Osteoblast (primary cell): ENCODE data around the gene DEFB128. TPM values are rescaled to one million over a fixed set of nuclear protein-coding genes. Genes with fewer than 3 reads are reported as not detected.

Experiments used
- DNase-seq: peaks from one replicate; pipeline ENCODE4 v3.0.0; 2011; ENCODE audit warnings: low spot score, mixed read lengths; ENCODE audit not compliant: insufficient read length; ENCODE audit errors: missing footprints
- H2AFZ ChIP-seq: 2 replicates; pipeline ENCODE4 v1.6.0; 2011; ENCODE audit warnings: mild to moderate bottlenecking, low read length
- H3K27ac ChIP-seq: 2 replicates; pipeline ENCODE4 v1.5.1; 2011; ENCODE audit warnings: mild to moderate bottlenecking, low read depth, low read length, moderate library complexity
- H3K27me3 ChIP-seq: 2 replicates; pipeline ENCODE4 v1.6.0; 2012; ENCODE audit warnings: mild to moderate bottlenecking, control low read depth, inconsistent platforms, low read length, moderate library complexity; ENCODE audit not compliant: insufficient read depth
- H3K36me3 ChIP-seq: 2 replicates; pipeline ENCODE4 v1.5.1; 2011; ENCODE audit warnings: mild to moderate bottlenecking, low read length, control low read depth, moderate library complexity; ENCODE audit not compliant: insufficient read depth
- H3K4me1 ChIP-seq: 2 replicates; pipeline ENCODE4 v1.5.1; 2011; ENCODE audit warnings: mild to moderate bottlenecking, low read length, control low read depth, moderate library complexity; ENCODE audit not compliant: insufficient read depth
- H3K4me2 ChIP-seq: 2 replicates; pipeline ENCODE4 v1.6.0; 2011; ENCODE audit warnings: mild to moderate bottlenecking, low read length; ENCODE audit not compliant: insufficient read depth
- H3K4me3 ChIP-seq: fragments of 200-600 bp; sonication (generic); 3 replicates; pipeline ENCODE4 v1.5.1; 2012; ENCODE audit warnings: mild to moderate bottlenecking, low read length, inconsistent platforms; ENCODE audit not compliant: insufficient read depth
- H3K79me2 ChIP-seq: 2 replicates; pipeline ENCODE4 v1.6.0; 2012; ENCODE audit warnings: mild to moderate bottlenecking, low read length, control low read depth, inconsistent platforms; ENCODE audit not compliant: insufficient read depth
- H3K9me3 ChIP-seq: 2 replicates; pipeline ENCODE4 v1.5.1; 2011; ENCODE audit warnings: low read depth, low read length, control low read depth
- H4K20me1 ChIP-seq: 2 replicates; pipeline ENCODE4 v1.6.0; 2012; ENCODE audit warnings: mild to moderate bottlenecking, low read length, control low read depth; ENCODE audit not compliant: insufficient read depth
- total RNA-seq: library from RNA; depleted of rRNA; stranded (reverse); fragments of >200 nt; gene quantifications from 2 replicates; pipeline ENCODE4 v1.2.3, GENCODE V29; 2012
- TF ChIP-seq, protein P1 (sequence below): IDR thresholded peaks from 2 replicates; pipeline ENCODE4 v1.5.1; 2011; ENCODE audit warnings: mild to moderate bottlenecking, low read depth, low read length, moderate library complexity; ENCODE audit errors: extremely low read depth

Gene DEFB128
- total RNA-seq, 1 donor = not detected

GRCh38 chr20:164618-165017 lies 24.9 kb downstream of the DEFB128 start:
- no peaks in the 10 kb centered on the region for H3K9me3 ChIP-seq
- no peak overlapping the region for H3K27ac ChIP-seq
- no peaks in the 10 kb centered on the region for H3K27me3 ChIP-seq
- H3K79me2 ChIP-seq = no peaks in the 10 kb centered on the region
- no peaks in the 10 kb centered on the region for H3K36me3 ChIP-seq
- H2AFZ ChIP-seq = no peak overlapping the region
- TF ChIP-seq, protein P1, sequence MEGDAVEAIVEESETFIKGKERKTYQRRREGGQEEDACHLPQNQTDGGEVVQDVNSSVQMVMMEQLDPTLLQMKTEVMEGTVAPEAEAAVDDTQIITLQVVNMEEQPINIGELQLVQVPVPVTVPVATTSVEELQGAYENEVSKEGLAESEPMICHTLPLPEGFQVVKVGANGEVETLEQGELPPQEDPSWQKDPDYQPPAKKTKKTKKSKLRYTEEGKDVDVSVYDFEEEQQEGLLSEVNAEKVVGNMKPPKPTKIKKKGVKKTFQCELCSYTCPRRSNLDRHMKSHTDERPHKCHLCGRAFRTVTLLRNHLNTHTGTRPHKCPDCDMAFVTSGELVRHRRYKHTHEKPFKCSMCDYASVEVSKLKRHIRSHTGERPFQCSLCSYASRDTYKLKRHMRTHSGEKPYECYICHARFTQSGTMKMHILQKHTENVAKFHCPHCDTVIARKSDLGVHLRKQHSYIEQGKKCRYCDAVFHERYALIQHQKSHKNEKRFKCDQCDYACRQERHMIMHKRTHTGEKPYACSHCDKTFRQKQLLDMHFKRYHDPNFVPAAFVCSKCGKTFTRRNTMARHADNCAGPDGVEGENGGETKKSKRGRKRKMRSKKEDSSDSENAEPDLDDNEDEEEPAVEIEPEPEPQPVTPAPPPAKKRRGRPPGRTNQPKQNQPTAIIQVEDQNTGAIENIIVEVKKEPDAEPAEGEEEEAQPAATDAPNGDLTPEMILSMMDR = no peak
- DNase-seq = no peak
- H3K4me1 ChIP-seq = no peaks in the 10 kb centered on the region
- no peaks in the 10 kb centered on the region for H4K20me1 ChIP-seq
- no peak overlapping the region for H3K4me2 ChIP-seq
- no peak overlapping the region for H3K4me3 ChIP-seq

- no peaks in the 10 kb centered on the region for H3K79me2 ChIP-seq
- H3K36me3 ChIP-seq = no peaks in the 10 kb centered on the region
- no peak within 1 kb of the TSS for H3K4me2 ChIP-seq
- no peaks in the 10 kb centered on the region for H3K4me1 ChIP-seq
- no peak within 1 kb of the TSS for H3K27ac ChIP-seq
- TF ChIP-seq, protein P1 = no peak
- no peaks in the 10 kb centered on the region for H4K20me1 ChIP-seq
- H3K4me3 ChIP-seq = no peak within 1 kb of the TSS
- peaks cover 3% of the 10 kb centered on the region for H3K27me3 ChIP-seq
- no peak within 1 kb of the TSS for H2AFZ ChIP-seq
- no peak for DNase-seq
- H3K9me3 ChIP-seq = no peaks in the 10 kb centered on the region
These were observed 32.4 kb downstream of the DEFB128 start, which contains the start of gene DEFB127 for GRCh38 chr20:157154-157553. TSS of gene DEFB127 (plus strand) at chr20:157454. CDS start at chr20:157545, 91 bp downstream.

DNA sequence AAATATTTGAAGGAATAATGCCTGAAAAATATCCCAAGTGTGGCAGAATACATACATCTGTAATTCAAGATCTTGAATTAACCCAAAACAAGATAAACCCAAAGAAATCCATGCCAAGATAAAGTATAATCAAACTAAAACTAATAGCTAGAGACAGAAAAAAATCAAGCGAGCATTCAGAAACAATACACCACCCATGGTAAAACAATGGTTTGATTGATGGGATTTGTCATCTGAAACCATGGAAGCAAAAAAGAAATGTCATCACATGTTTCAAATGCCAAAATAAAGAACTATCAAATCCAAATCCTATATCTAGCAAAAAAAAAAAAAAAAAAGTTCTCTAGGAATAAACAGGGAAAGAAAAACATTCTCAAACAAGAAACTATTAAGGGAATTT lies 37.4 kb downstream of the DEFB128 start:
- H3K9me3 ChIP-seq = no peaks in the 10 kb centered on the region
- H4K20me1 ChIP-seq = no peaks in the 10 kb centered on the region
- H3K4me2 ChIP-seq = no peak overlapping the region
- H3K4me3 ChIP-seq = no peak overlapping the region
- no peak overlapping the region for H2AFZ ChIP-seq
- TF ChIP-seq, protein P1 = no peak
- H3K27me3 ChIP-seq = no peaks in the 10 kb centered on the region
- DNase-seq = no peak
- H3K4me1 ChIP-seq = no peaks in the 10 kb centered on the region
- no peaks in the 10 kb centered on the region for H3K36me3 ChIP-seq
- no peaks in the 10 kb centered on the region for H3K79me2 ChIP-seq
- no peak overlapping the region for H3K27ac ChIP-seq

- DNase-seq = no peak
- no peaks in the 10 kb centered on the region for H3K79me2 ChIP-seq
- no peak overlapping the region for H2AFZ ChIP-seq
- H3K9me3 ChIP-seq = no peaks in the 10 kb centered on the region
- no peaks in the 10 kb centered on the region for H3K36me3 ChIP-seq
- H3K4me1 ChIP-seq = no peaks in the 10 kb centered on the region
- no peak overlapping the region for H3K4me3 ChIP-seq
- TF ChIP-seq, protein P1 = no peak
- peaks cover 8% of the 10 kb centered on the region for H3K27me3 ChIP-seq
- H3K4me2 ChIP-seq = no peak overlapping the region
- H4K20me1 ChIP-seq = no peaks in the 10 kb centered on the region
- no peak overlapping the region for H3K27ac ChIP-seq
These were observed 43.6 kb downstream of the DEFB128 start for GRCh38 chr20:145877-146276.
